ENCODE results near the gene STAMBP. TPM values are rescaled to one million over a fixed set of nuclear protein-coding genes. Genes with fewer than 3 reads are reported as not detected.

The STAMBP gene
- total and polyA plus RNA-seq, 2 of the 13 experiments (the other 11 are each of a cell fraction or from before 2014, with no cell fraction given), result 49.6 to 53.2 TPM

DNA sequence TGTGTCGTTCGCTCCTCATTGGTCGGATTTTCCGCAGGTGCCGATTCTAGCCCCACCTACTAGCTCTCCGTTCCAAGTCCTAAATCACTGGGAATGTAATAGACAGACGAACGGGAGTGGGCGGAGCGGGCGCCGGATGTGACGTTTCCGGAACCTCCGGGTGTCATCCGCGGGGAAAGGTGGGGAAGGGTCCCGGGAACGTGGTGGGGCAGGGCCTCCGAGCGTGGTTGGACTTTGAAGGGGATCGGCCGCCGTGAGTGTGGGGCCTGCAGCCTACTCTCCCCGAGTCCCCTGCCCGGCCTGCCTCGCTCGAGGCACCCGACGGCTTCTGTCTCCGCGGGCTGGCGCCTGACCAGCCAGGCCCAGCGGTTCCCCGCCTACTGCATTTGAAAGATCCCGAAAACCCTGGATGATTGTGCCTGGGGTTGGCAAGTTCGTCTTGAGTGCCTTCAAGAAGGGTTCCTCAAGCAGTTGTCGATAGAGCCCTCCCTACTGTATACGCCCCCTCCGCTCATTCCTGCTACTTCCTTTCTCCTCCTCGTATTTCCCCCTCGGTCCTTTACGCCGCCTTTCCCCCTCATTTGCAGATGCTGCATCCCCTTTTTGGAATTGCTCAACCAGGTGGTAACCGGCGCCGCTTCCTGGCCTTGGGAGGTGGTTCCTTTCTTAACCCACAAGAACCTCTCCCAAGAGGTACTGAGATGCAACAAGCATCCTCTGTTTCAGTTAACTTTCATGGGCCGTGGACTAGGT, at the start of gene STAMBP (continued):
- TF ChIP-seq, protein P1, sequence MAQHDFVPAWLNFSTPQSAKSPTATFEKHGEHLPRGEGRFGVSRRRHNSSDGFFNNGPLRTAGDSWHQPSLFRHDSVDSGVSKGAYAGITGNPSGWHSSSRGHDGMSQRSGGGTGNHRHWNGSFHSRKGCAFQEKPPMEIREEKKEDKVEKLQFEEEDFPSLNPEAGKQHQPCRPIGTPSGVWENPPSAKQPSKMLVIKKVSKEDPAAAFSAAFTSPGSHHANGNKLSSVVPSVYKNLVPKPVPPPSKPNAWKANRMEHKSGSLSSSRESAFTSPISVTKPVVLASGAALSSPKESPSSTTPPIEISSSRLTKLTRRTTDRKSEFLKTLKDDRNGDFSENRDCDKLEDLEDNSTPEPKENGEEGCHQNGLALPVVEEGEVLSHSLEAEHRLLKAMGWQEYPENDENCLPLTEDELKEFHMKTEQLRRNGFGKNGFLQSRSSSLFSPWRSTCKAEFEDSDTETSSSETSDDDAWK (CRISPR knock-in tag; IDR thresholded peaks at IDR 0.05), result no peak
- TF ChIP-seq ZNF34 (CRISPR knock-in tag; IDR thresholded peaks at IDR 0.05; ENCODE audit: borderline replicate concordance) (no peak), GATAD1 (CRISPR knock-in tag; IDR thresholded peaks at IDR 0.05) (peak; percentile 91), NCOA2 (CRISPR knock-in tag; IDR thresholded peaks at IDR 0.05) (0 out of 2 replicates have a peak, but pooled peaks have one; percentile 15), ATF7-NPFF (CRISPR knock-in tag; IDR thresholded peaks at IDR 0.05; ENCODE audit: low read depth) (peak; percentile 71), ZNF260 (CRISPR knock-in tag; IDR thresholded peaks at IDR 0.05; ENCODE audit: borderline replicate concordance, low read depth) (no peak), HHEX (CRISPR knock-in tag; IDR thresholded peaks at IDR 0.05) (no peak), ZNF670 (CRISPR knock-in tag; IDR thresholded peaks at IDR 0.05; ENCODE audit: borderline replicate concordance) (peak; percentile 26; the same call in 1 of the 2 replicates), JDP2 (CRISPR knock-in tag; IDR thresholded peaks at IDR 0.05; ENCODE audit: borderline replicate concordance) (no peak)
- TF ChIP-seq, protein P2, sequence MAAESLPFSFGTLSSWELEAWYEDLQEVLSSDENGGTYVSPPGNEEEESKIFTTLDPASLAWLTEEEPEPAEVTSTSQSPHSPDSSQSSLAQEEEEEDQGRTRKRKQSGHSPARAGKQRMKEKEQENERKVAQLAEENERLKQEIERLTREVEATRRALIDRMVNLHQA (CRISPR knock-in tag; IDR thresholded peaks at IDR 0.05), result no peak
- TF ChIP-seq, protein P3, sequence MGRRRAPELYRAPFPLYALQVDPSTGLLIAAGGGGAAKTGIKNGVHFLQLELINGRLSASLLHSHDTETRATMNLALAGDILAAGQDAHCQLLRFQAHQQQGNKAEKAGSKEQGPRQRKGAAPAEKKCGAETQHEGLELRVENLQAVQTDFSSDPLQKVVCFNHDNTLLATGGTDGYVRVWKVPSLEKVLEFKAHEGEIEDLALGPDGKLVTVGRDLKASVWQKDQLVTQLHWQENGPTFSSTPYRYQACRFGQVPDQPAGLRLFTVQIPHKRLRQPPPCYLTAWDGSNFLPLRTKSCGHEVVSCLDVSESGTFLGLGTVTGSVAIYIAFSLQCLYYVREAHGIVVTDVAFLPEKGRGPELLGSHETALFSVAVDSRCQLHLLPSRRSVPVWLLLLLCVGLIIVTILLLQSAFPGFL (CRISPR knock-in tag; IDR thresholded peaks at IDR 0.05), result no peak
- TF ChIP-seq, protein P4, sequence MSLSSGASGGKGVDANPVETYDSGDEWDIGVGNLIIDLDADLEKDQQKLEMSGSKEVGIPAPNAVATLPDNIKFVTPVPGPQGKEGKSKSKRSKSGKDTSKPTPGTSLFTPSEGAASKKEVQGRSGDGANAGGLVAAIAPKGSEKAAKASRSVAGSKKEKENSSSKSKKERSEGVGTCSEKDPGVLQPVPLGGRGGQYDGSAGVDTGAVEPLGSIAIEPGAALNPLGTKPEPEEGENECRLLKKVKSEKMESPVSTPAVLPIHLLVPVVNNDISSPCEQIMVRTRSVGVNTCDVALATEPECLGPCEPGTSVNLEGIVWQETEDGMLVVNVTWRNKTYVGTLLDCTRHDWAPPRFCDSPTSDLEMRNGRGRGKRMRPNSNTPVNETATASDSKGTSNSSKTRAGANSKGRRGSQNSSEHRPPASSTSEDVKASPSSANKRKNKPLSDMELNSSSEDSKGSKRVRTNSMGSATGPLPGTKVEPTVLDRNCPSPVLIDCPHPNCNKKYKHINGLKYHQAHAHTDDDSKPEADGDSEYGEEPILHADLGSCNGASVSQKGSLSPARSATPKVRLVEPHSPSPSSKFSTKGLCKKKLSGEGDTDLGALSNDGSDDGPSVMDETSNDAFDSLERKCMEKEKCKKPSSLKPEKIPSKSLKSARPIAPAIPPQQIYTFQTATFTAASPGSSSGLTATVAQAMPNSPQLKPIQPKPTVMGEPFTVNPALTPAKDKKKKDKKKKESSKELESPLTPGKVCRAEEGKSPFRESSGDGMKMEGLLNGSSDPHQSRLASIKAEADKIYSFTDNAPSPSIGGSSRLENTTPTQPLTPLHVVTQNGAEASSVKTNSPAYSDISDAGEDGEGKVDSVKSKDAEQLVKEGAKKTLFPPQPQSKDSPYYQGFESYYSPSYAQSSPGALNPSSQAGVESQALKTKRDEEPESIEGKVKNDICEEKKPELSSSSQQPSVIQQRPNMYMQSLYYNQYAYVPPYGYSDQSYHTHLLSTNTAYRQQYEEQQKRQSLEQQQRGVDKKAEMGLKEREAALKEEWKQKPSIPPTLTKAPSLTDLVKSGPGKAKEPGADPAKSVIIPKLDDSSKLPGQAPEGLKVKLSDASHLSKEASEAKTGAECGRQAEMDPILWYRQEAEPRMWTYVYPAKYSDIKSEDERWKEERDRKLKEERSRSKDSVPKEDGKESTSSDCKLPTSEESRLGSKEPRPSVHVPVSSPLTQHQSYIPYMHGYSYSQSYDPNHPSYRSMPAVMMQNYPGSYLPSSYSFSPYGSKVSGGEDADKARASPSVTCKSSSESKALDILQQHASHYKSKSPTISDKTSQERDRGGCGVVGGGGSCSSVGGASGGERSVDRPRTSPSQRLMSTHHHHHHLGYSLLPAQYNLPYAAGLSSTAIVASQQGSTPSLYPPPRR (CRISPR knock-in tag; IDR thresholded peaks at IDR 0.05; ENCODE audit: borderline replicate concordance), result no peak
- TF ChIP-seq, protein P5, sequence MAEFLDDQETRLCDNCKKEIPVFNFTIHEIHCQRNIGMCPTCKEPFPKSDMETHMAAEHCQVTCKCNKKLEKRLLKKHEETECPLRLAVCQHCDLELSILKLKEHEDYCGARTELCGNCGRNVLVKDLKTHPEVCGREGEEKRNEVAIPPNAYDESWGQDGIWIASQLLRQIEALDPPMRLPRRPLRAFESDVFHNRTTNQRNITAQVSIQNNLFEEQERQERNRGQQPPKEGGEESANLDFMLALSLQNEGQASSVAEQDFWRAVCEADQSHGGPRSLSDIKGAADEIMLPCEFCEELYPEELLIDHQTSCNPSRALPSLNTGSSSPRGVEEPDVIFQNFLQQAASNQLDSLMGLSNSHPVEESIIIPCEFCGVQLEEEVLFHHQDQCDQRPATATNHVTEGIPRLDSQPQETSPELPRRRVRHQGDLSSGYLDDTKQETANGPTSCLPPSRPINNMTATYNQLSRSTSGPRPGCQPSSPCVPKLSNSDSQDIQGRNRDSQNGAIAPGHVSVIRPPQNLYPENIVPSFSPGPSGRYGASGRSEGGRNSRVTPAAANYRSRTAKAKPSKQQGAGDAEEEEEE (CRISPR knock-in tag; IDR thresholded peaks at IDR 0.05; ENCODE audit: borderline replicate concordance), result no peak
- TF ChIP-seq, protein P6, sequence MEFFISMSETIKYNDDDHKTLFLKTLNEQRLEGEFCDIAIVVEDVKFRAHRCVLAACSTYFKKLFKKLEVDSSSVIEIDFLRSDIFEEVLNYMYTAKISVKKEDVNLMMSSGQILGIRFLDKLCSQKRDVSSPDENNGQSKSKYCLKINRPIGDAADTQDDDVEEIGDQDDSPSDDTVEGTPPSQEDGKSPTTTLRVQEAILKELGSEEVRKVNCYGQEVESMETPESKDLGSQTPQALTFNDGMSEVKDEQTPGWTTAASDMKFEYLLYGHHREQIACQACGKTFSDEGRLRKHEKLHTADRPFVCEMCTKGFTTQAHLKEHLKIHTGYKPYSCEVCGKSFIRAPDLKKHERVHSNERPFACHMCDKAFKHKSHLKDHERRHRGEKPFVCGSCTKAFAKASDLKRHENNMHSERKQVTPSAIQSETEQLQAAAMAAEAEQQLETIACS (CRISPR knock-in tag; IDR thresholded peaks at IDR 0.05), result no peak
- TF ChIP-seq, protein P7, sequence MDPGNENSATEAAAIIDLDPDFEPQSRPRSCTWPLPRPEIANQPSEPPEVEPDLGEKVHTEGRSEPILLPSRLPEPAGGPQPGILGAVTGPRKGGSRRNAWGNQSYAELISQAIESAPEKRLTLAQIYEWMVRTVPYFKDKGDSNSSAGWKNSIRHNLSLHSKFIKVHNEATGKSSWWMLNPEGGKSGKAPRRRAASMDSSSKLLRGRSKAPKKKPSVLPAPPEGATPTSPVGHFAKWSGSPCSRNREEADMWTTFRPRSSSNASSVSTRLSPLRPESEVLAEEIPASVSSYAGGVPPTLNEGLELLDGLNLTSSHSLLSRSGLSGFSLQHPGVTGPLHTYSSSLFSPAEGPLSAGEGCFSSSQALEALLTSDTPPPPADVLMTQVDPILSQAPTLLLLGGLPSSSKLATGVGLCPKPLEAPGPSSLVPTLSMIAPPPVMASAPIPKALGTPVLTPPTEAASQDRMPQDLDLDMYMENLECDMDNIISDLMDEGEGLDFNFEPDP (CRISPR knock-in tag; conservative IDR thresholded peaks at IDR 0.05), result no peak
